Peyer's patch (tissue), 4 donors: ENCODE data around the gene ARID1B.

Source experiments
- CTCF ChIP-seq, 6 experiments: fragments of 450-650 bp in 4 of 6; fragments of 200-600 bp in 2 of 6; sonication (generic) in 1 of 6; IDR thresholded peaks; one replicate each; pipeline ENCODE4 v1.5.1; 2017 to 2019; ENCODE audit warnings: antibody characterized with exemption in 6 of 6, mild to moderate bottlenecking in 3 of 6, moderate library complexity in 1 of 6
- POLR2A ChIP-seq, 2 donors: fragments of 450-650 bp; IDR thresholded peaks; one replicate each; pipeline ENCODE4 v1.5.1; 2017; ENCODE audit warnings: antibody characterized with exemption in 2 of 2, mild to moderate bottlenecking in 2 of 2, moderate library complexity in 2 of 2

- no peak for TF ChIP-seq POLR2A (IDR thresholded peaks at IDR 0.05)
- TF ChIP-seq CTCF (IDR thresholded peaks at IDR 0.05), result no peak
Observed at GRCh38 chr6:157251586-157252247, 474.5 kb downstream of the ARID1B start.
